GM12874 (cell line): ENCODE results near the gene CENPU.

Source experiments
- TF ChIP-seq, protein P1 (sequence below): IDR thresholded peaks from 2 replicates; pipeline ENCODE4 v1.5.1; 2011; ENCODE audit warnings: low read depth, mild to moderate bottlenecking, control low read depth, low read length, moderate library complexity; ENCODE audit not compliant: insufficient read depth

CENPU gene

GRCh38 chr4:184760681-184761080 is 26.8 kb upstream of the CENPU start:
- TF ChIP-seq, protein P1, sequence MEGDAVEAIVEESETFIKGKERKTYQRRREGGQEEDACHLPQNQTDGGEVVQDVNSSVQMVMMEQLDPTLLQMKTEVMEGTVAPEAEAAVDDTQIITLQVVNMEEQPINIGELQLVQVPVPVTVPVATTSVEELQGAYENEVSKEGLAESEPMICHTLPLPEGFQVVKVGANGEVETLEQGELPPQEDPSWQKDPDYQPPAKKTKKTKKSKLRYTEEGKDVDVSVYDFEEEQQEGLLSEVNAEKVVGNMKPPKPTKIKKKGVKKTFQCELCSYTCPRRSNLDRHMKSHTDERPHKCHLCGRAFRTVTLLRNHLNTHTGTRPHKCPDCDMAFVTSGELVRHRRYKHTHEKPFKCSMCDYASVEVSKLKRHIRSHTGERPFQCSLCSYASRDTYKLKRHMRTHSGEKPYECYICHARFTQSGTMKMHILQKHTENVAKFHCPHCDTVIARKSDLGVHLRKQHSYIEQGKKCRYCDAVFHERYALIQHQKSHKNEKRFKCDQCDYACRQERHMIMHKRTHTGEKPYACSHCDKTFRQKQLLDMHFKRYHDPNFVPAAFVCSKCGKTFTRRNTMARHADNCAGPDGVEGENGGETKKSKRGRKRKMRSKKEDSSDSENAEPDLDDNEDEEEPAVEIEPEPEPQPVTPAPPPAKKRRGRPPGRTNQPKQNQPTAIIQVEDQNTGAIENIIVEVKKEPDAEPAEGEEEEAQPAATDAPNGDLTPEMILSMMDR, result no peak

- TF ChIP-seq, protein P1, result no peak
Observed at GRCh38 chr4:184757810-184758209, 23.9 kb upstream of the CENPU start.

- TF ChIP-seq, protein P1, result no peak
Observed at GRCh38 chr4:184756399-184756798, 22.5 kb upstream of the CENPU start.

DNA sequence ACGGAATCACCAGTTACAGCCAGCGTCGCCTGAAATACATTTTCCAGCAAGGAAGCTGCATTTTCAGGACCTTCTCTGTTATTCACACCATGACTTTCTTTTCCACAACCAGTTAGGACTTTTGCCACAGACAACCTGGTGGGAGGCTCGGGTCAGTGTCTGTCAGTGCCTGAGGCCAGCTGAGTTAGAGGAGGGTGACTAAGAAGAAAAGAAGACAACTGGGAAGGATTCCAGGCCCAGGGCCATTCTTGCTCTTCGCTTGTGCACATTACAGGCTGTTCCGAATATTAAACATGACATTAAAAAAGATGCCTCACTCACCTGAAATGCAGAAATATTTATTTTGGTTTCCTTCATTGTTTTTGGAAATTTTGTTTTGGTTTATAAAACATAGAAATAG is 21.4 kb upstream of the CENPU start:
- TF ChIP-seq, protein P1, result no peak

DNA sequence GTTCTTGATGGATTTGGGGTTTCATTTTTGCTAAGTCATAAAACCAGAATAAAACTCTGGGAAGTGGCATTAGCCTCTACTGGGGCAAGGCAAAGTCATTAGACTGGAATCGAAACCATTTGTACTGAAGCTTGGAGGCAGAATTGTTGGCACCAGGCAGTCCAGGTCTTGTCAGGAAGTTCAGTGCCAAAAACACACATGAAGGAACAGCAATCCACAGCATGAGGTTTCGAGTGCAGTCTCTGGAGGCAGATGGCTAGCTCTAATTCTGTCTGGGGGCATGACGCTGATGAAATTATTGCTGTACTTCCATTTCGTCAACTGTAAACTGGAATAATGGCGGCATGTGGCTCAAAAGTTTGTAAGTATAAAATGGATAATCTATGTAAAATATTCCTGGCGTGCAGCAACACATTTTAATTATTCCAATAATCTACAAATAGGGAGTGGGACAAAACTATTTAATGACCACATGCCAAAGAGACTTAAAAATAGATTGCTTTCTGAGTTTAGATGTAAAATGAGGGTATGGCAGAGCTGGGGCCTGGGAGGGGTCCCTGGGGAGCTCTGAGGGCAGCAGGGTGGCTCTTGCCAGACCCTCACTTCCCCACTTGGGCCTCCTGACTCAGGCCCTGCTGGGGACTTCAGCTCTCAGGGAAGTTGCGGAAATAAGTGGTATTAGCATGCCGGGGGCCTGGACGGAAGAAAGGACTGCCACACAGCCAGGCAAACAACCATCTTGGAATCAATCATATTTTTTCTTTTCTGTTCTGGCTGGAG is 18.8 kb upstream of the CENPU start:
- TF ChIP-seq, protein P1, result no peak

DNA sequence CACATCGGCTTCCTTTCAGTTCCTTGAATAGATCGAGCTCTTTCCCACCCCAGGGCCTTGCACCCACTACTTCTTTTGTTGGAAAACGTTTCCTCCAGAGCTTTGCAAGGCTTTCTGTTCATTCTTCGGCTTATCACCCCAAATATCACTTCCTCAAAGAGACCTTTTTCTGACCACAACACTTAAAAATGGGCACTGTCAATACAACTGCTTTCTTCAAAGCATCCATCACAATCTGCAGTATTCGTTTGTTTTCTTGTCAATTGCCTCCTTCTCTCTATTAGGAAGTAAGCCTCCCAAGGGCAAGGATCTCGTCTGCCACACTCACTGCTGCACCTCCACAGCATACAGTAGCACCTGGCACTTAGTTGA is 17.7 kb upstream of the CENPU start:
- TF ChIP-seq, protein P1, result no peak

DNA sequence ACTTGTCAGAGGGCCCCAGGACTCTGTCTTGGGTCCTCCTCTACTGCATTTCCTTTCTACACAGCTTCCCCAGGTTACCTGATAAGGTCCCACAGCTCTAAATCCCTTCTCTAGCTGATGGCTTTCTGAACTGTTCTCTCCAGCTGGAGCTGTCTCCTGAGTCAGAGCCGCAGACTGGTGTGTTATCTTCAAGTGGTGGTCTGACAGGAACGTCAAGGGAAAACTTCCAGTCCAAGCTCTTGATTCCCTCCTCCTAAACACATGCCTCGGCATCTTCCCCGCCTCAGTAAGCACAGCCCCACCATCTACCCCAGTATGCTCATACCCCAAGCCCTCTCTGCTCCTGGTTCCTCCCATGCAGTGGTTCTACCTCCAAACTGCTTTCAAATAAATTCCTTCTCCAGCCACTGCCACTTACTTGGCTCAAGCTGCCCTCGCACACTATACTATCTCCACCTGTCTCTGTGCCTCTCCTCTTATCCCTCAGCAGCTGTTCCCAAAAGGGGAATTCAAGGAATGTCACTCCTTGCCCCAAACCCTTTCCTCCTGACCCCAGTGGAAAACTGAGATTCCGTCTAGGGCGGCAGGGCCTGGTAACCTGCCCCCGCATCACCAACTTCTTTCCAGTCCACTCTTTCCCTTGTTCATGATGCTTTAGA is 17.2 kb upstream of the CENPU start:
- TF ChIP-seq, protein P1, result no peak
